SK-N-SH (cell line): ENCODE data around the gene C3AR1. TPM values are rescaled to one million over a fixed set of nuclear protein-coding genes. Genes with fewer than 3 reads are reported as not detected.
A peak's percentile ranks its signal among the peaks of the same experiment; 100 is the strongest.

Experiments
- CTCF ChIA-PET: fragments of 300-600, 350-600 bp; formaldehyde crosslinking; extraction: SDS; loops from one replicate; lab custom pipeline; 2021; lab: Yijun Ruan, JAX
- POLR2A ChIA-PET: fragments of 350-600 bp; sonication (Branson Sonifier 250); formaldehyde crosslinking; extraction: SDS; loops from one replicate; lab custom pipeline; 2020; ENCODE audit warnings: antibody characterized with exemption, inconsistent platforms; lab: Yijun Ruan, JAX
- DNase-seq: peaks from one replicate; pipeline ENCODE4 v3.0.0; 2012
- H2AFZ ChIP-seq: fragments of 200-600 bp; sonication (generic); 2 replicates; pipeline ENCODE4 v1.8.1; 2016; ENCODE audit warnings: antibody characterized with exemption, mild to moderate bottlenecking, low read depth
- H3F3A ChIP-seq: fragments of 200-600 bp; sonication (generic); replicated peaks from 2 replicates; pipeline ENCODE3; 2016; ENCODE audit warnings: antibody characterized with exemption, mild to moderate bottlenecking; ENCODE audit not compliant: insufficient read depth
- H3K27ac ChIP-seq, 2 experiments: fragments of 200-500 bp in 1 of 2; fragments of 200-600 bp in 1 of 2; sonication (Bioruptor generic) in 1 of 2; sonication (generic), shearing (Covaris generic) in 1 of 2; 2 replicates each; pipeline versions ENCODE4 v1.5.1 to v1.6.1; 2014 to 2016; ENCODE audit warnings: low read depth in 2 of 2, inconsistent platforms in 1 of 2, low read length in 1 of 2, mild to moderate bottlenecking in 1 of 2, mixed read lengths in 1 of 2
- H3K27me3 ChIP-seq: fragments of 200-600 bp; sonication (generic), shearing (Covaris generic); 2 replicates; pipeline ENCODE4 v1.6.1; 2016; ENCODE audit warnings: mixed run types; ENCODE audit not compliant: insufficient read depth
- H3K36me3 ChIP-seq, 2 experiments: fragments of 200-500 bp in 1 of 2; fragments of 200-600 bp in 1 of 2; sonication (Bioruptor generic) in 1 of 2; sonication (generic) in 1 of 2; replicated peaks in 1 of 2; 2 replicates each; pipeline versions ENCODE3 to v1.5.1; 2014 to 2016; ENCODE audit warnings: low read length in 1 of 2, mild to moderate bottlenecking in 1 of 2; ENCODE audit not compliant: insufficient read depth in 2 of 2, control insufficient read depth in 1 of 2
- H3K4me1 ChIP-seq, 2 experiments: fragments of 200-500 bp in 1 of 2; fragments of 200-600 bp in 1 of 2; sonication (Bioruptor generic) in 1 of 2; sonication (generic), shearing (Covaris generic) in 1 of 2; 2 replicates each; pipeline versions ENCODE4 v1.5.1 to v1.6.1; 2014 to 2016; ENCODE audit warnings: low read depth in 1 of 2, low read length in 1 of 2, mixed run types in 1 of 2; ENCODE audit not compliant: insufficient read depth in 2 of 2, control insufficient read depth in 1 of 2
- H3K4me2 ChIP-seq: fragments of 200-600 bp; sonication (generic), shearing (Covaris generic); 2 replicates; pipeline ENCODE4 v1.6.1; 2017; ENCODE audit warnings: mixed run types
- H3K4me3 ChIP-seq, 2 experiments: fragments of 200-500 bp in 1 of 2; fragments of 200-600 bp in 1 of 2; sonication (Bioruptor generic) in 1 of 2; sonication (generic), shearing (Covaris generic) in 1 of 2; 2 replicates each; pipeline versions ENCODE4 v1.5.1 to v1.8.1; 2014 to 2016; ENCODE audit warnings: low read depth in 2 of 2, inconsistent platforms in 1 of 2, low read length in 1 of 2, mild to moderate bottlenecking in 1 of 2, mixed read lengths in 1 of 2, moderate library complexity in 1 of 2
- H3K79me2 ChIP-seq: fragments of 200-600 bp; sonication (generic); 2 replicates; pipeline ENCODE4 v1.8.1; 2017; ENCODE audit warnings: mild to moderate bottlenecking; ENCODE audit not compliant: insufficient read depth
- H3K9ac ChIP-seq: fragments of 200-600 bp; sonication (generic); 2 replicates; pipeline ENCODE4 v1.6.1; 2017; ENCODE audit warnings: mixed run types
- H3K9me2 ChIP-seq: fragments of 200-600 bp; sonication (generic); 2 replicates; pipeline ENCODE4 v1.6.1; 2017; ENCODE audit warnings: mixed run types
- H3K9me3 ChIP-seq: fragments of 200-600 bp; sonication (generic); 2 replicates; pipeline ENCODE4 v1.6.1; 2017; ENCODE audit warnings: mixed run types, mild to moderate bottlenecking, moderate library complexity
- H4K20me1 ChIP-seq: fragments of 200-600 bp; sonication (generic); 2 replicates; pipeline ENCODE4 v1.6.1; 2017; ENCODE audit warnings: mild to moderate bottlenecking, mixed run types; ENCODE audit not compliant: insufficient read depth
- CHD2 ChIP-seq: fragments of 150-350 bp; IDR thresholded peaks from 2 replicates; pipeline ENCODE4 v1.6.1; 2018; ENCODE audit warnings: low read length; ENCODE audit not compliant: partially characterized antibody
- EZH2phosphoT487 ChIP-seq: fragments of 200-600 bp; sonication (generic); IDR thresholded peaks from 2 replicates; pipeline ENCODE4 v1.6.1; 2017; ENCODE audit warnings: low read depth, mixed run types, mild to moderate bottlenecking, antibody characterized with exemption, moderate library complexity, borderline replicate concordance
- FOSL2 ChIP-seq: IDR thresholded peaks from 2 replicates; pipeline ENCODE4 v1.4.0; 2012; ENCODE audit warnings: low read depth, mild to moderate bottlenecking, moderate library complexity, borderline replicate concordance
- FOXJ3 ChIP-seq: sonication (generic); formaldehyde crosslinking; IDR thresholded peaks from 2 replicates; pipeline ENCODE4 v1.5.1; 2020; ENCODE audit warnings: mild to moderate bottlenecking, missing genetic modification reagents
- FOXM1 ChIP-seq: IDR thresholded peaks from 2 replicates; pipeline ENCODE4 v1.4.0; 2012; ENCODE audit warnings: low read depth, mild to moderate bottlenecking
- GATA2 ChIP-seq: sonication (generic); formaldehyde crosslinking; IDR thresholded peaks from 2 replicates; pipeline ENCODE4 v1.5.0; 2020; ENCODE audit warnings: mild to moderate bottlenecking, missing genetic modification reagents
- JUND ChIP-seq: IDR thresholded peaks from 2 replicates; pipeline ENCODE4 v1.4.0; 2012
- MXI1 ChIP-seq: IDR thresholded peaks from 2 replicates; pipeline ENCODE4 v1.6.1; 2012; ENCODE audit warnings: mild to moderate bottlenecking, low read depth, low read length, improper control_type of control experiment
- NRF1 ChIP-seq: IDR thresholded peaks from 2 replicates; pipeline ENCODE4 v1.6.1; 2012; ENCODE audit warnings: low read depth, mild to moderate bottlenecking, low read length
- POLR2AphosphoS5 ChIP-seq: IDR thresholded peaks from 2 replicates; pipeline ENCODE4 v1.6.1; 2012; ENCODE audit warnings: low read depth, low read length
- RCOR1 ChIP-seq: fragments of 150-350 bp; IDR thresholded peaks from 2 replicates; pipeline ENCODE4 v1.6.1; 2017; ENCODE audit warnings: antibody characterized with exemption, low read length
- RFX5 ChIP-seq: IDR thresholded peaks from 2 replicates; pipeline ENCODE4 v1.6.1; 2012; ENCODE audit warnings: mild to moderate bottlenecking, improper control_type of control experiment, low read length
- SMC3 ChIP-seq: IDR thresholded peaks from 2 replicates; pipeline ENCODE4 v1.6.1; 2012; ENCODE audit warnings: low read depth, low read length, improper control_type of control experiment
- TAF1 ChIP-seq: IDR thresholded peaks from 2 replicates; pipeline ENCODE4 v1.6.1; 2012; ENCODE audit warnings: low read depth, mild to moderate bottlenecking, low read length, moderate library complexity, borderline replicate concordance
- WGBS: methylation state at CpG from one replicate; pipeline ENCODE4 v1.1.6; 2017; ENCODE audit warnings: low lambda C conversion rate; 5-methylcytosine and 5-hydroxymethylcytosine counted together
- polyA plus RNA-seq, 3 experiments: library from polyadenylated mRNA; depleted of rRNA; stranded (reverse); fragments of >200 nt; gene quantifications; 2 replicates each; pipeline ENCODE4 v1.2.3, GENCODE V29; 2012
- TF ChIP-seq, protein P1 (sequence below): IDR thresholded peaks from 2 replicates; pipeline ENCODE4 v1.6.1; 2012; ENCODE audit warnings: mild to moderate bottlenecking, low read depth, low read length, moderate library complexity
- TF ChIP-seq, protein P2 (sequence below): fragments of 150-350 bp; IDR thresholded peaks from 2 replicates; pipeline ENCODE4 v1.6.1; 2016; ENCODE audit warnings: mild to moderate bottlenecking, low read depth, low read length
- TF ChIP-seq, protein P3 (sequence below): fragments of 200-600 bp; sonication (generic); IDR thresholded peaks from 2 replicates; pipeline ENCODE4 v1.6.1; 2017; ENCODE audit warnings: antibody characterized with exemption, mild to moderate bottlenecking, moderate library complexity
- TF ChIP-seq, protein P4 (sequence below): fragments of 150-350 bp; IDR thresholded peaks from 2 replicates; pipeline ENCODE4 v1.6.1; 2017; ENCODE audit warnings: antibody characterized with exemption, low read length, low read depth, borderline replicate concordance
- TF ChIP-seq, protein P5 (sequence below): IDR thresholded peaks from 2 replicates; pipeline ENCODE4 v1.4.0; 2012; ENCODE audit warnings: low read depth
- TF ChIP-seq, protein P6 (sequence below): IDR thresholded peaks from 2 replicates; pipeline ENCODE4 v1.4.0; 2012; ENCODE audit warnings: low read depth, borderline replicate concordance

The C3AR1 gene
- polyA plus RNA-seq, 1 of the 3 experiments (the other 2 are of a cell fraction), result 1.4 TPM

DNA sequence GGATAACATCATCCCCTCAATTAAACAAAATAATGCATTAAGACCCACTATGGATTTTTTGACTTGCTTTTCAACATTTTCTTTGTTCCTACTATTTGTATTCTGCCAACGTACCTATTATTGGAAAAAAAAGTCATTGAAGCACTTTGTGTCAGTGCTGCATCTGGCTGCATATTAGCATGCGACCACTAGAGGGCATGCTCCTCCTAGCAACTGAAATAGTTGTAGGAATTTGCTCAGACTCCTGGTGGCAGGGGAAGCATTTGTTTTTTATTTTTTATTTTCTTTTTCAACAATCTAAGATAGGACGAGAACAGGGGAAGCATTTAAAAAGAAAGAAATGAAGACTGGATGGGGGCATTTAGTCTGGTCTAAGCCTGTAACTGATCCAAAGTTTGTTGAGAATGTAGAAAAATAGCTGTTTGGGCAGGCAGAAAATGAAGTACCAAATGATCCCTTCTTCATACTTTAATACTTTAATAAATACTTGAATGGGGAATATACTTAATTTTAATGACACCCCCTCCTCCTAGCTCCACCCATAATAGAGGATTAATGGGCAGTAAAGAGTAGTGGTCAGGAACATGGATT lies 42.7 kb upstream of the C3AR1 start (continued):
- TF ChIP-seq, protein P1, sequence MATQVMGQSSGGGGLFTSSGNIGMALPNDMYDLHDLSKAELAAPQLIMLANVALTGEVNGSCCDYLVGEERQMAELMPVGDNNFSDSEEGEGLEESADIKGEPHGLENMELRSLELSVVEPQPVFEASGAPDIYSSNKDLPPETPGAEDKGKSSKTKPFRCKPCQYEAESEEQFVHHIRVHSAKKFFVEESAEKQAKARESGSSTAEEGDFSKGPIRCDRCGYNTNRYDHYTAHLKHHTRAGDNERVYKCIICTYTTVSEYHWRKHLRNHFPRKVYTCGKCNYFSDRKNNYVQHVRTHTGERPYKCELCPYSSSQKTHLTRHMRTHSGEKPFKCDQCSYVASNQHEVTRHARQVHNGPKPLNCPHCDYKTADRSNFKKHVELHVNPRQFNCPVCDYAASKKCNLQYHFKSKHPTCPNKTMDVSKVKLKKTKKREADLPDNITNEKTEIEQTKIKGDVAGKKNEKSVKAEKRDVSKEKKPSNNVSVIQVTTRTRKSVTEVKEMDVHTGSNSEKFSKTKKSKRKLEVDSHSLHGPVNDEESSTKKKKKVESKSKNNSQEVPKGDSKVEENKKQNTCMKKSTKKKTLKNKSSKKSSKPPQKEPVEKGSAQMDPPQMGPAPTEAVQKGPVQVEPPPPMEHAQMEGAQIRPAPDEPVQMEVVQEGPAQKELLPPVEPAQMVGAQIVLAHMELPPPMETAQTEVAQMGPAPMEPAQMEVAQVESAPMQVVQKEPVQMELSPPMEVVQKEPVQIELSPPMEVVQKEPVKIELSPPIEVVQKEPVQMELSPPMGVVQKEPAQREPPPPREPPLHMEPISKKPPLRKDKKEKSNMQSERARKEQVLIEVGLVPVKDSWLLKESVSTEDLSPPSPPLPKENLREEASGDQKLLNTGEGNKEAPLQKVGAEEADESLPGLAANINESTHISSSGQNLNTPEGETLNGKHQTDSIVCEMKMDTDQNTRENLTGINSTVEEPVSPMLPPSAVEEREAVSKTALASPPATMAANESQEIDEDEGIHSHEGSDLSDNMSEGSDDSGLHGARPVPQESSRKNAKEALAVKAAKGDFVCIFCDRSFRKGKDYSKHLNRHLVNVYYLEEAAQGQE, result no peak
- TF ChIP-seq TAF1 (no peak), FOSL2 (no peak), SMC3 (peak; percentile 96), MXI1 (peak; percentile 5; the same call in 1 of the 2 replicates), JUND (no peak), EZH2phosphoT487 (no peak), RFX5 (no peak), FOXJ3 (CRISPR knock-in tag) (no peak)
- TF ChIP-seq, protein P2, sequence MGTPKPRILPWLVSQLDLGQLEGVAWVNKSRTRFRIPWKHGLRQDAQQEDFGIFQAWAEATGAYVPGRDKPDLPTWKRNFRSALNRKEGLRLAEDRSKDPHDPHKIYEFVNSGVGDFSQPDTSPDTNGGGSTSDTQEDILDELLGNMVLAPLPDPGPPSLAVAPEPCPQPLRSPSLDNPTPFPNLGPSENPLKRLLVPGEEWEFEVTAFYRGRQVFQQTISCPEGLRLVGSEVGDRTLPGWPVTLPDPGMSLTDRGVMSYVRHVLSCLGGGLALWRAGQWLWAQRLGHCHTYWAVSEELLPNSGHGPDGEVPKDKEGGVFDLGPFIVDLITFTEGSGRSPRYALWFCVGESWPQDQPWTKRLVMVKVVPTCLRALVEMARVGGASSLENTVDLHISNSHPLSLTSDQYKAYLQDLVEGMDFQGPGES, result no peak

DNA sequence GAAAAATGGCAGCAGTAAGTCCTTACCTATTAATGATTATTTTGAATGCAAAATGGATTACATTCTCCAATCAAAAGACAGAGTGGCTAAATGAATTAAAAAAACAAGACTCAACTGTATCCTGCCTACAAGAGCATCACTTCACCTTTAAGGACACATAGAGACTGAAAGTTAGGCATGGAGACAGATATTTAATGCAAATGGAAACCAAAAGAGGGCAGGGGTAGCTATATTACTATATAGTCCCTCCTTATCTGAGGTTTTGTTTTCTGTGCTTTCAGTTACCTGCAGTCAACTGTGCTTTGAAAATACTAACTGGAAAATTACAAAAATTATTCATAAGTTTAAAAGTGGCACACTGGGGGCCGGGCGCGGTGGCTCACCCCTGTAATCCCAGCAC lies 33.1 kb upstream of the C3AR1 start:
- no peaks in the 10 kb centered on the region for H3K79me2 ChIP-seq
- peaks cover 29 to 42% of the 10 kb centered on the region in 2 experiments for H3K36me3 ChIP-seq
- H3K4me2 ChIP-seq, result no peak overlapping the region
- POLR2A ChIA-PET, result no interaction called here
- no peak overlapping the region for H3K9ac ChIP-seq
- no peak for DNase-seq
- H3K9me3 ChIP-seq, result no peaks in the 10 kb centered on the region
- no peaks in the 10 kb centered on the region for H3K27me3 ChIP-seq
- H3K27ac ChIP-seq, result no peak overlapping the region
- H3F3A ChIP-seq, result peaks cover 11% of the 10 kb centered on the region
- no peaks in the 10 kb centered on the region for H3K9me2 ChIP-seq
- CTCF ChIA-PET, result interaction anchor here (1.6 kb wide), 1 partner anchor 10 kb away, joined by 4 read pairs; no protein-coding TSS in a partner anchor
- no peak overlapping the region for H2AFZ ChIP-seq
- no peak overlapping the region for H3K4me3 ChIP-seq
- no peaks in the 10 kb centered on the region for H3K4me1 ChIP-seq
- no peaks in the 10 kb centered on the region for H4K20me1 ChIP-seq
- 97% methylated on average over 3 of the region's 3 CpGs for WGBS
- no peak for TF ChIP-seq RCOR1
- TF ChIP-seq FOSL2, result no peak
- no peak for TF ChIP-seq POLR2AphosphoS5
- TF ChIP-seq, protein P3, sequence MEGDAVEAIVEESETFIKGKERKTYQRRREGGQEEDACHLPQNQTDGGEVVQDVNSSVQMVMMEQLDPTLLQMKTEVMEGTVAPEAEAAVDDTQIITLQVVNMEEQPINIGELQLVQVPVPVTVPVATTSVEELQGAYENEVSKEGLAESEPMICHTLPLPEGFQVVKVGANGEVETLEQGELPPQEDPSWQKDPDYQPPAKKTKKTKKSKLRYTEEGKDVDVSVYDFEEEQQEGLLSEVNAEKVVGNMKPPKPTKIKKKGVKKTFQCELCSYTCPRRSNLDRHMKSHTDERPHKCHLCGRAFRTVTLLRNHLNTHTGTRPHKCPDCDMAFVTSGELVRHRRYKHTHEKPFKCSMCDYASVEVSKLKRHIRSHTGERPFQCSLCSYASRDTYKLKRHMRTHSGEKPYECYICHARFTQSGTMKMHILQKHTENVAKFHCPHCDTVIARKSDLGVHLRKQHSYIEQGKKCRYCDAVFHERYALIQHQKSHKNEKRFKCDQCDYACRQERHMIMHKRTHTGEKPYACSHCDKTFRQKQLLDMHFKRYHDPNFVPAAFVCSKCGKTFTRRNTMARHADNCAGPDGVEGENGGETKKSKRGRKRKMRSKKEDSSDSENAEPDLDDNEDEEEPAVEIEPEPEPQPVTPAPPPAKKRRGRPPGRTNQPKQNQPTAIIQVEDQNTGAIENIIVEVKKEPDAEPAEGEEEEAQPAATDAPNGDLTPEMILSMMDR, result no peak
- TF ChIP-seq EZH2phosphoT487, result no peak
- TF ChIP-seq, protein P4, sequence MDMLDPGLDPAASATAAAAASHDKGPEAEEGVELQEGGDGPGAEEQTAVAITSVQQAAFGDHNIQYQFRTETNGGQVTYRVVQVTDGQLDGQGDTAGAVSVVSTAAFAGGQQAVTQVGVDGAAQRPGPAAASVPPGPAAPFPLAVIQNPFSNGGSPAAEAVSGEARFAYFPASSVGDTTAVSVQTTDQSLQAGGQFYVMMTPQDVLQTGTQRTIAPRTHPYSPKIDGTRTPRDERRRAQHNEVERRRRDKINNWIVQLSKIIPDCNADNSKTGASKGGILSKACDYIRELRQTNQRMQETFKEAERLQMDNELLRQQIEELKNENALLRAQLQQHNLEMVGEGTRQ, result no peak
- TF ChIP-seq FOXJ3 (CRISPR knock-in tag), result no peak
- no peak for TF ChIP-seq NRF1
- TF ChIP-seq FOXM1, result no peak
- TF ChIP-seq GATA2 (CRISPR knock-in tag), result no peak
- TF ChIP-seq, protein P5, sequence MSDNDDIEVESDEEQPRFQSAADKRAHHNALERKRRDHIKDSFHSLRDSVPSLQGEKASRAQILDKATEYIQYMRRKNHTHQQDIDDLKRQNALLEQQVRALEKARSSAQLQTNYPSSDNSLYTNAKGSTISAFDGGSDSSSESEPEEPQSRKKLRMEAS, result no peak
- TF ChIP-seq, protein P6, sequence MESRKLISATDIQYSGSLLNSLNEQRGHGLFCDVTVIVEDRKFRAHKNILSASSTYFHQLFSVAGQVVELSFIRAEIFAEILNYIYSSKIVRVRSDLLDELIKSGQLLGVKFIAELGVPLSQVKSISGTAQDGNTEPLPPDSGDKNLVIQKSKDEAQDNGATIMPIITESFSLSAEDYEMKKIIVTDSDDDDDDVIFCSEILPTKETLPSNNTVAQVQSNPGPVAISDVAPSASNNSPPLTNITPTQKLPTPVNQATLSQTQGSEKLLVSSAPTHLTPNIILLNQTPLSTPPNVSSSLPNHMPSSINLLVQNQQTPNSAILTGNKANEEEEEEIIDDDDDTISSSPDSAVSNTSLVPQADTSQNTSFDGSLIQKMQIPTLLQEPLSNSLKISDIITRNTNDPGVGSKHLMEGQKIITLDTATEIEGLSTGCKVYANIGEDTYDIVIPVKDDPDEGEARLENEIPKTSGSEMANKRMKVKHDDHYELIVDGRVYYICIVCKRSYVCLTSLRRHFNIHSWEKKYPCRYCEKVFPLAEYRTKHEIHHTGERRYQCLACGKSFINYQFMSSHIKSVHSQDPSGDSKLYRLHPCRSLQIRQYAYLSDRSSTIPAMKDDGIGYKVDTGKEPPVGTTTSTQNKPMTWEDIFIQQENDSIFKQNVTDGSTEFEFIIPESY, result no peak
- TF ChIP-seq RFX5, result no peak
- TF ChIP-seq TAF1, result no peak
- TF ChIP-seq CHD2, result no peak
